Osteoblast (primary cell): ENCODE results near the gene RASL11B. TPM values are rescaled to one million over a fixed set of nuclear protein-coding genes. Genes with fewer than 3 reads are reported as not detected.

ENCODE experiments used
- DNase-seq: peaks from one replicate; pipeline ENCODE4 v3.0.0; 2011; ENCODE audit warnings: low spot score, mixed read lengths; ENCODE audit not compliant: insufficient read length; ENCODE audit errors: missing footprints
- H2AFZ ChIP-seq: 2 replicates; pipeline ENCODE4 v1.6.0; 2011; ENCODE audit warnings: mild to moderate bottlenecking, low read length
- H3K27ac ChIP-seq: 2 replicates; pipeline ENCODE4 v1.5.1; 2011; ENCODE audit warnings: mild to moderate bottlenecking, low read depth, low read length, moderate library complexity
- H3K27me3 ChIP-seq: 2 replicates; pipeline ENCODE4 v1.6.0; 2012; ENCODE audit warnings: mild to moderate bottlenecking, control low read depth, inconsistent platforms, low read length, moderate library complexity; ENCODE audit not compliant: insufficient read depth
- H3K36me3 ChIP-seq: 2 replicates; pipeline ENCODE4 v1.5.1; 2011; ENCODE audit warnings: mild to moderate bottlenecking, low read length, control low read depth, moderate library complexity; ENCODE audit not compliant: insufficient read depth
- H3K4me1 ChIP-seq: 2 replicates; pipeline ENCODE4 v1.5.1; 2011; ENCODE audit warnings: mild to moderate bottlenecking, low read length, control low read depth, moderate library complexity; ENCODE audit not compliant: insufficient read depth
- H3K4me2 ChIP-seq: 2 replicates; pipeline ENCODE4 v1.6.0; 2011; ENCODE audit warnings: mild to moderate bottlenecking, low read length; ENCODE audit not compliant: insufficient read depth
- H3K4me3 ChIP-seq: fragments of 200-600 bp; sonication (generic); 3 replicates; pipeline ENCODE4 v1.5.1; 2012; ENCODE audit warnings: mild to moderate bottlenecking, low read length, inconsistent platforms; ENCODE audit not compliant: insufficient read depth
- H3K79me2 ChIP-seq: 2 replicates; pipeline ENCODE4 v1.6.0; 2012; ENCODE audit warnings: mild to moderate bottlenecking, low read length, control low read depth, inconsistent platforms; ENCODE audit not compliant: insufficient read depth
- H3K9me3 ChIP-seq: 2 replicates; pipeline ENCODE4 v1.5.1; 2011; ENCODE audit warnings: low read depth, low read length, control low read depth
- H4K20me1 ChIP-seq: 2 replicates; pipeline ENCODE4 v1.6.0; 2012; ENCODE audit warnings: mild to moderate bottlenecking, low read length, control low read depth; ENCODE audit not compliant: insufficient read depth
- total RNA-seq: library from RNA; depleted of rRNA; stranded (reverse); fragments of >200 nt; gene quantifications from 2 replicates; pipeline ENCODE4 v1.2.3, GENCODE V29; 2012
- TF ChIP-seq, protein P1 (sequence below): IDR thresholded peaks from 2 replicates; pipeline ENCODE4 v1.5.1; 2011; ENCODE audit warnings: mild to moderate bottlenecking, low read depth, low read length, moderate library complexity; ENCODE audit errors: extremely low read depth

The RASL11B gene
- total RNA-seq, 1 donor, result under 0.01 TPM

DNA sequence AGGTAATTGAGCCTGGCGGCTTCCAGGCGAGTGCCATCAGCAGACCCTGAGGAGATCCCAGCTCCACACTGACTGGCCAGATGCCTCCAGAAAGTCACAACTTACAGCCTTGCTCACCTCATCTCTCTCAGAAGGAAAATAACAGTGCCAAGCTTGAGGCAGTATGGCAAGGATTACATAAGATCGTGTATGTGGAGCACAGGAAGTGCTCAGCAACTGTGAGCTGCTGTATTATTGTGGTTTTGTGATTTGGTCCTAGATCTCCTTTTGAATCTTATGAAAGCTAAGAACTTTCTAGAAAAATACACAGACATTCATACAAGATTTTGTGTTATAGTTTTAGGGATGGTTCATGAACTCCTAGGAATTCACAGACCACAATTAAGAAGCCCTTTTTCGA lies 14.0 kb downstream of the RASL11B start:
- DNase-seq, result no peak
- Histone ChIP-seq H3K4me1 (no peaks in the 10 kb centered on the region), H3K79me2 (no peaks in the 10 kb centered on the region), H3K4me2 (no peak overlapping the region), H3K36me3 (no peaks in the 10 kb centered on the region), H4K20me1 (no peaks in the 10 kb centered on the region), H3K27me3 (no peaks in the 10 kb centered on the region), H3K27ac (no peak overlapping the region), H3K4me3 (no peak overlapping the region), H3K9me3 (no peaks in the 10 kb centered on the region), H2AFZ (no peak overlapping the region)
- TF ChIP-seq, protein P1, sequence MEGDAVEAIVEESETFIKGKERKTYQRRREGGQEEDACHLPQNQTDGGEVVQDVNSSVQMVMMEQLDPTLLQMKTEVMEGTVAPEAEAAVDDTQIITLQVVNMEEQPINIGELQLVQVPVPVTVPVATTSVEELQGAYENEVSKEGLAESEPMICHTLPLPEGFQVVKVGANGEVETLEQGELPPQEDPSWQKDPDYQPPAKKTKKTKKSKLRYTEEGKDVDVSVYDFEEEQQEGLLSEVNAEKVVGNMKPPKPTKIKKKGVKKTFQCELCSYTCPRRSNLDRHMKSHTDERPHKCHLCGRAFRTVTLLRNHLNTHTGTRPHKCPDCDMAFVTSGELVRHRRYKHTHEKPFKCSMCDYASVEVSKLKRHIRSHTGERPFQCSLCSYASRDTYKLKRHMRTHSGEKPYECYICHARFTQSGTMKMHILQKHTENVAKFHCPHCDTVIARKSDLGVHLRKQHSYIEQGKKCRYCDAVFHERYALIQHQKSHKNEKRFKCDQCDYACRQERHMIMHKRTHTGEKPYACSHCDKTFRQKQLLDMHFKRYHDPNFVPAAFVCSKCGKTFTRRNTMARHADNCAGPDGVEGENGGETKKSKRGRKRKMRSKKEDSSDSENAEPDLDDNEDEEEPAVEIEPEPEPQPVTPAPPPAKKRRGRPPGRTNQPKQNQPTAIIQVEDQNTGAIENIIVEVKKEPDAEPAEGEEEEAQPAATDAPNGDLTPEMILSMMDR, result no peak

DNA sequence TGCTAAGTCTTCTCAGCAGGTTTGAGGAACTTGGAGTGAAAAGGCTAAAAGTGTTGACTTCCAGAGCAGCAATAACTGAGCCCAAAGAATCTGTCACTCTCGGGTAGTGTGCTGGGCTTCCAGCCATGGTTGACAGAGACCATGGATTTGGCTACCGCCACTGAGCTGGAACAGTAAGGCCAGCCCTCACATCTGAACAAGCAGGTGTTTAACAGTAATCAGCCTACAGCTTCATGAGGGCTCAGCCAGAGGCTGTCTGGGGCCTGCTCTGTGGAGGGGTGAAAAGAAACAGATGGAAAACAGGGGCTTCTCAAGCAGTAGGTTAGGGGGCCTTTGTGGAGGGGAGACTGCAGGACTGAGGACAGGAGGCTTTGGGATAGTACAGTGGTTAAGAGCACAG lies 14.9 kb downstream of the RASL11B start:
- H3K36me3 ChIP-seq, result no peaks in the 10 kb centered on the region
- TF ChIP-seq, protein P1, result no peak

DNA sequence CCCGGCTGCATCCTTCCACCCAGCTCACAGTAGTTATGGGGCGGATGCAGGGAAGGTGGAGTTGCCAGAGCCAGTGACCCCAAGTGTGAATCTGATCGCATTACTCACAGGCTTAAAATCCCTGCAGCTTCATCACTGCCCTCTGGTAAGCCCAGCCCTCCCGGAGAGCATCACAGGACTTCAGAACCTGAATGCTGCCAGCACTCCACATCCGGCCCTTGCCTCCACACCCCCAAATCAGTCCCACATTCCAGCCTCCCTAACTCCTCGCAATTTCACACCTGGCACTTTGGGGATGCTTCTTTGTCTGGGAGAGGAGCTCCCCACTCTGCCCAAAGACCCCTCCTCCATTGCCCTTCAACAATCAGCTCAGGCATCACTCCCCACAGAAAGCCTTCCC lies 15.6 kb downstream of the RASL11B start:
- Histone ChIP-seq H3K27ac (no peak overlapping the region), H3K4me3 (no peak overlapping the region), H3K79me2 (no peaks in the 10 kb centered on the region), H3K36me3 (no peaks in the 10 kb centered on the region), H3K4me1 (no peaks in the 10 kb centered on the region), H2AFZ (no peak overlapping the region), H3K27me3 (no peaks in the 10 kb centered on the region), H3K4me2 (no peak overlapping the region), H4K20me1 (no peaks in the 10 kb centered on the region), H3K9me3 (no peaks in the 10 kb centered on the region)
- TF ChIP-seq, protein P1, result no peak
- DNase-seq, result no peak

More for the DNA sequence above, 14.9 kb downstream of the RASL11B start:
- Histone ChIP-seq H4K20me1 (no peaks in the 10 kb centered on the region), H3K27ac (no peak overlapping the region), H3K9me3 (no peaks in the 10 kb centered on the region), H3K79me2 (no peaks in the 10 kb centered on the region), H3K4me3 (no peak overlapping the region), H2AFZ (no peak overlapping the region), H3K4me2 (no peak overlapping the region), H3K4me1 (no peaks in the 10 kb centered on the region), H3K27me3 (no peaks in the 10 kb centered on the region)
- DNase-seq, result no peak

DNA sequence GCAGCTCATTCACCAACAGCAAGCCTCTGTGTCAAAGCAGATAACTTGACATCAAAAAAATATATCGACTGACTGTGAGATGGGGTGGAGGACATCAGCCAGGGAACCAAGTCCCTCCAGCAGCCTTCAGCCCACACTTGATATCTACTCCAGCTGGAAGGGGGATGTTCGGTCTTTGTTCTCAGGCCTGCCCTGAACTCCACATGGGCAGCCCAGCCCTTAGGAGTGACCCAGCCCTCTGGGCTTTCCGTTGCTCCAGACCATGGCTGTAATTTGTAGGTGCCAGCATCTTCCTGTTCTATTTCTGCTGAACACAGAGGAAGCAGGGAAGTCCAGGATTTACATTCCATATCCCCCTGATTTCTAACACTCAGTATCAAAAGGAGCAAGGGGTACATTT lies 17.4 kb downstream of the RASL11B start:
- Histone ChIP-seq H3K27ac (no peak overlapping the region), H3K4me1 (no peaks in the 10 kb centered on the region), H3K9me3 (no peaks in the 10 kb centered on the region), H3K27me3 (no peaks in the 10 kb centered on the region), H3K36me3 (no peaks in the 10 kb centered on the region), H3K4me3 (no peak overlapping the region), H2AFZ (no peak overlapping the region), H3K79me2 (no peaks in the 10 kb centered on the region), H4K20me1 (no peaks in the 10 kb centered on the region), H3K4me2 (no peak overlapping the region)
- TF ChIP-seq, protein P1, result no peak
- no peak for DNase-seq
